K562 (cell line): ENCODE measurements around the gene STARD8. TPM values are rescaled to one million over a fixed set of nuclear protein-coding genes. Genes with fewer than 3 reads are reported as not detected.
"Not testable (repeated sequence)": the region's sequence is repeated elsewhere in the genome, so short reads cannot be mapped to it uniquely, and the experiment has no call there.

Experiments
- ATAC-seq: fragments of 200-7000 bp; cut with Tn5 transposase; 3 replicates; pipeline ENCODE4 v1.9.1; 2020; ENCODE audit warnings: moderate library complexity
- BruUV-seq: library from RNA; stranded (reverse); fragments of 400-500 nt; replicated peaks from 2 replicates; lab custom pipeline; 2021; lab: Mats Ljungman, UMichigan
- CTCF ChIA-PET: fragments of 300-600 bp; formaldehyde crosslinking; extraction: SDS; loops from one replicate; lab custom pipeline; 2021; ENCODE audit warnings: low intra/inter-chr PET ratio; lab: Yijun Ruan, JAX
- POLR2A ChIA-PET: fragments of 300-600, 350-650 bp; sonication (Branson Sonifier 250); formaldehyde crosslinking; extraction: SDS; loops from one replicate; lab custom pipeline; 2021; ENCODE audit warnings: antibody characterized with exemption, inconsistent platforms; lab: Yijun Ruan, JAX
- DNase-seq, 4 experiments: peaks; one replicate each; pipeline versions ENCODE4 v3.0.0 to v3.0.0-alpha.2; 2011 to 2018; ENCODE audit warnings: low spot score in 3 of 4, mixed read lengths in 3 of 4; ENCODE audit errors: extremely low read depth in 1 of 4
- FAIRE-seq: peaks from 2 replicates; lab custom pipeline; 2011; peaks lifted over from hg19 to GRCh38; lab: Jason Lieb, UNC
- H2AFZ ChIP-seq: 2 replicates; pipeline ENCODE4 v1.6.0; 2011; ENCODE audit warnings: low read depth, low read length, control low read depth, inconsistent platforms
- H3K27ac ChIP-seq: fragments of 200-600 bp; 3 replicates; pipeline ENCODE4 v1.8.0; 2011; ENCODE audit warnings: low read depth, mild to moderate bottlenecking, control low read depth, inconsistent platforms, low read length, moderate library complexity, mixed read lengths; ENCODE audit errors: extremely low read depth
- H3K27me3 ChIP-seq, 2 experiments: fragments of 300-600 bp in 1 of 2; 2 replicates in 1 of 2; 3 replicates in 1 of 2; pipeline versions ENCODE4 v1.6.0 to v1.8.0; 2011; ENCODE audit warnings: inconsistent platforms in 2 of 2, low read length in 2 of 2, mild to moderate bottlenecking in 1 of 2, mixed read lengths in 1 of 2, moderate library complexity in 1 of 2; ENCODE audit not compliant: control insufficient read depth in 2 of 2, insufficient read depth in 2 of 2
- H3K36me3 ChIP-seq: fragments of 300-600 bp; 3 replicates; pipeline ENCODE4 v1.8.0; 2011; ENCODE audit warnings: mild to moderate bottlenecking, low read length, inconsistent platforms; ENCODE audit not compliant: control insufficient read depth, insufficient read depth
- H3K4me1 ChIP-seq, 2 experiments: fragments of 200-600 bp in 1 of 2; replicated peaks in 1 of 2; 2 replicates in 1 of 2; 3 replicates in 1 of 2; pipeline versions ENCODE4 v1.5.1 to v1.8.0; 2011; ENCODE audit warnings: inconsistent platforms in 2 of 2, low read length in 2 of 2, mild to moderate bottlenecking in 1 of 2, mixed read lengths in 1 of 2, moderate library complexity in 1 of 2; ENCODE audit not compliant: control insufficient read depth in 2 of 2, insufficient read depth in 2 of 2
- H3K4me2 ChIP-seq: 2 replicates; pipeline ENCODE4 v1.6.1; 2011; ENCODE audit warnings: low read length, control low read depth, inconsistent platforms, mixed read lengths; ENCODE audit not compliant: insufficient read depth
- H3K4me3 ChIP-seq: fragments of 200-600 bp; sonication (generic), shearing (Covaris generic); 2 replicates; pipeline ENCODE4 v1.5.1; 2016; ENCODE audit warnings: control low read depth, inconsistent platforms
- H3K79me2 ChIP-seq: fragments of 200-600 bp; 3 replicates; pipeline ENCODE4 v1.8.0; 2011; ENCODE audit warnings: low read length, inconsistent platforms; ENCODE audit not compliant: control insufficient read depth, insufficient read depth
- H3K9ac ChIP-seq, 2 experiments: 2 replicates each; pipeline versions ENCODE4 v1.6.0 to v1.6.1; 2011; ENCODE audit warnings: low read depth in 2 of 2, low read length in 2 of 2, control low read depth in 1 of 2, inconsistent platforms in 1 of 2, mild to moderate bottlenecking in 1 of 2, mixed read lengths in 1 of 2; ENCODE audit not compliant: insufficient read depth in 1 of 2
- H3K9me1 ChIP-seq: one replicate; pipeline ENCODE4 v1.6.0; 2011; ENCODE audit warnings: inconsistent platforms, mild to moderate bottlenecking, low read length, moderate library complexity; ENCODE audit not compliant: control insufficient read depth, insufficient read depth
- H3K9me3 ChIP-seq: replicated peaks from 2 replicates; pipeline ENCODE4 v1.5.1; 2011; ENCODE audit warnings: low read depth, low read length, inconsistent platforms; ENCODE audit not compliant: control insufficient read depth, insufficient read depth
- H4K20me1 ChIP-seq: replicated peaks from 2 replicates; pipeline ENCODE4 v1.6.1; 2011; ENCODE audit warnings: low read length, inconsistent platforms, mixed read lengths; ENCODE audit not compliant: control insufficient read depth, insufficient read depth
- ZNF121 ChIP-seq: sonication (generic); formaldehyde crosslinking; conservative IDR thresholded peaks from 2 replicates; pipeline ENCODE4 v1.8.0; 2022; ENCODE audit warnings: missing genetic modification reagents
- ZNF280A ChIP-seq: fragments of 450-650 bp; IDR thresholded peaks from 2 replicates; pipeline ENCODE4 v1.6.1; 2018; ENCODE audit warnings: mild to moderate bottlenecking, low read depth; ENCODE audit not compliant: partially characterized antibody
- WGBS: fragments of 100-300 bp; shearing (Covaris generic); methylation state at CpG from one replicate; pipeline ENCODE4 v1.1.6; 2016; ENCODE audit warnings: low coverage, mixed read lengths; ENCODE audit not compliant: insufficient coverage; ENCODE audit errors: missing lambda C conversion rate; 5-methylcytosine and 5-hydroxymethylcytosine counted together
- in situ Hi-C: fragments of 300-500 bp; cut with MboI; formaldehyde crosslinking; loops from 4 replicates; pipeline ENCODE4 v1.15.0; 2018; ENCODE audit warnings: inconsistent platforms, mixed read lengths
- intact Hi-C: fragments of 100-400 bp; cut with micrococcal nuclease; formaldehyde crosslinking; loops from 2 replicates; pipeline ENCODE4 v1.14.2; 2022
- polyA plus RNA-seq, 8 experiments: library from polyadenylated mRNA; depleted of rRNA in 4 of 8; stranded (reverse) in 5 of 8; unstranded in 3 of 8; fragments of >200 nt; fragmentation: Nextera tagmentation in 2 of 8; fragmentation: Illumina TruSeq in 1 of 8; extraction: Ambion mirVana in 2 of 8; extraction: Trizol in 1 of 8; gene quantifications; 2 replicates each; pipeline versions ENCODE4 v1.2.1 to v1.2.3, GENCODE V29; 2011 to 2014; ENCODE audit warnings: inconsistent platforms in 1 of 8, missing spikeins in 1 of 8
- total RNA-seq, 7 experiments: library from RNA; depleted of rRNA in 6 of 7; stranded (reverse); fragments of >200 nt in 6 of 7; fragmentation: Illumina TruSeq in 2 of 7; extraction: Trizol in 2 of 7; gene quantifications; 2 replicates each; pipeline versions ENCODE4 v1.2.1 to v1.2.3, GENCODE V29; 2011 to 2021; ENCODE audit warnings: low replicate concordance in 1 of 7

The STARD8 gene
- total and polyA plus RNA-seq, 9 of the 15 experiments (the other 6 are each of a cell fraction or from before 2014, with no cell fraction given), result 1.6 to 35.0 (median 15.9) TPM

GRCh38 chrX:68627986-68628385 lies 19.5 kb upstream of the STARD8 start:
- in situ Hi-C loops, result no loop called here
- Histone ChIP-seq H3K27me3 (no peaks in the 10 kb centered on the region), H3K9me1 (no peaks in the 10 kb centered on the region), H3K79me2 (no peaks in the 10 kb centered on the region), H3K9ac (no peak overlapping the region), H3K27ac (no peak overlapping the region), H2AFZ (no peak overlapping the region), H3K36me3 (no peaks in the 10 kb centered on the region), H3K4me3 (no peak overlapping the region), H3K4me2 (no peak overlapping the region), H4K20me1 (no peaks in the 10 kb centered on the region), H3K4me1 (no peaks in the 10 kb centered on the region), H3K9me3 (no peaks in the 10 kb centered on the region)
- ChIA-PET POLR2A (interaction anchor here (1.0 kb wide), 1 partner anchor 14 kb away, joined by 3 read pairs; no protein-coding TSS in a partner anchor), CTCF (no interaction called here)
- 25% methylated on average over 5 of the region's 5 CpGs for WGBS
- BruUV-seq, result no TSS peak
- FAIRE-seq, result no peak
- DNase-seq, result no peak
- no peak for ATAC-seq
- intact Hi-C loops, result no loop called here
- TF ChIP-seq ZNF280A (no peak), ZNF121 (CRISPR knock-in tag) (peak; percentile 67)
- TF ChIP-seq, all 486 proteins: peak for 1

GRCh38 chrX:68629936-68630335 lies 17.5 kb upstream of the STARD8 start:
- H3K79me2 ChIP-seq, H3K4me2 ChIP-seq, FAIRE-seq, H3K9me1 ChIP-seq, H4K20me1 ChIP-seq, H2AFZ ChIP-seq, H3K4me3 ChIP-seq, H3K9me3 ChIP-seq, H3K27me3 ChIP-seq, DNase-seq, H3K4me1 ChIP-seq, BruUV-seq, CTCF ChIA-PET, in situ Hi-C loops, H3K9ac ChIP-seq, H3K36me3 ChIP-seq, H3K27ac ChIP-seq, ATAC-seq, intact Hi-C loops: not testable (repeated sequence)
- POLR2A ChIA-PET, result interaction anchor here (0.6 kb wide), 1 partner anchor 100 kb away, joined by 3 read pairs; no protein-coding TSS in a partner anchor
- WGBS, result 33% methylated on average over 3 of the region's 7 CpGs
